Kidney (tissue), 14 donors: ENCODE results near the gene ATP10B. TPM values are rescaled to one million over a fixed set of nuclear protein-coding genes. Genes with fewer than 3 reads are reported as not detected.

Experiments used
- DNase-seq, 5 donors: peaks; one replicate each; pipeline ENCODE4 v3.0.0-alpha.2; 2013 to 2020
- FAIRE-seq: peaks from 2 replicates; lab custom pipeline; 2012; peaks lifted over from hg19 to GRCh38; lab: Jason Lieb, UNC
- H3K27ac ChIP-seq, 2 donors: one replicate each; pipeline ENCODE4 v1.7.0; 2013; ENCODE audit warnings: low read depth in 2 of 2, low read length in 2 of 2, inconsistent platforms in 1 of 2
- H3K27me3 ChIP-seq: one replicate; pipeline ENCODE4 v1.7.1; 2013; ENCODE audit warnings: low read length, inconsistent platforms; ENCODE audit not compliant: control insufficient read depth, insufficient read depth
- H3K36me3 ChIP-seq, 3 donors: one replicate each; pipeline versions ENCODE4 v1.7.0 to v1.7.1; 2013; ENCODE audit warnings: low read length in 3 of 3, control low read depth in 1 of 3, inconsistent platforms in 1 of 3; ENCODE audit not compliant: insufficient read depth in 3 of 3, control insufficient read depth in 2 of 3
- H3K4me1 ChIP-seq, 3 donors: one replicate each; pipeline versions ENCODE4 v1.7.0 to v1.7.1; 2013; ENCODE audit warnings: low read length in 3 of 3, inconsistent platforms in 1 of 3, low read depth in 1 of 3; ENCODE audit not compliant: control insufficient read depth in 2 of 3, insufficient read depth in 2 of 3
- H3K4me3 ChIP-seq, 3 donors: one replicate each; pipeline versions ENCODE4 v1.7.0 to v1.8.1; 2013; ENCODE audit warnings: low read length in 3 of 3, control low read depth in 1 of 3, inconsistent platforms in 1 of 3
- H3K9ac ChIP-seq, 3 donors: one replicate each; pipeline versions ENCODE4 v1.7.0 to v1.7.1; 2013; ENCODE audit warnings: low read length in 3 of 3, control low read depth in 1 of 3, inconsistent platforms in 1 of 3
- H3K9me3 ChIP-seq, 3 donors: one replicate each; pipeline versions ENCODE4 v1.7.0 to v1.7.1; 2013; ENCODE audit warnings: low read length in 3 of 3, control low read depth in 1 of 3, inconsistent platforms in 1 of 3; ENCODE audit not compliant: control insufficient read depth in 2 of 3, insufficient read depth in 1 of 3
- intact Hi-C: fragments of 100-400 bp; cut with DNase I; formaldehyde crosslinking; loops from one replicate; pipeline ENCODE4 v1.11.1; 2022
- polyA plus RNA-seq: library from polyadenylated mRNA; stranded (reverse); fragments of 350-450 nt; fragmentation: Illumina TruSeq; extraction: RNeasy Lipid Tissue Mini Kit (QIAGEN cat#74804); gene quantifications from one replicate; pipeline ENCODE4 v1.2.3, GENCODE V29; 2014; ENCODE audit warnings: low read depth, low replicate concordance; ENCODE audit not compliant: insufficient read depth
- total RNA-seq: library from RNA; stranded (reverse); fragmentation: NEBNext Ultra II Directional; extraction: Animal tissue kit (Norgen Biotek cat#: 25700); gene quantifications from one replicate; pipeline ENCODE4 v1.2.1, GENCODE V29; 2021
- TF ChIP-seq, protein P1 (sequence below): IDR thresholded peaks from 3 replicates; pipeline ENCODE4 v1.5.1; 2012; ENCODE audit warnings: mild to moderate bottlenecking, moderate library complexity, borderline replicate concordance; ENCODE audit not compliant: insufficient read depth; ENCODE audit errors: extremely low read depth
- donor health status: control.
- donor health status: control.
- donor health status: control.
- donor health status: control.
- donor health status: control.
- donor health status: DM: yes; HTN: yes; CAD: no.
- donor health status: Normal renal cell carcinoma (clear cell type).

ATP10B gene
- total and polyA plus RNA-seq, 2 donors from 2014 or later: 1.4 TPM; not detected in 1

DNA sequence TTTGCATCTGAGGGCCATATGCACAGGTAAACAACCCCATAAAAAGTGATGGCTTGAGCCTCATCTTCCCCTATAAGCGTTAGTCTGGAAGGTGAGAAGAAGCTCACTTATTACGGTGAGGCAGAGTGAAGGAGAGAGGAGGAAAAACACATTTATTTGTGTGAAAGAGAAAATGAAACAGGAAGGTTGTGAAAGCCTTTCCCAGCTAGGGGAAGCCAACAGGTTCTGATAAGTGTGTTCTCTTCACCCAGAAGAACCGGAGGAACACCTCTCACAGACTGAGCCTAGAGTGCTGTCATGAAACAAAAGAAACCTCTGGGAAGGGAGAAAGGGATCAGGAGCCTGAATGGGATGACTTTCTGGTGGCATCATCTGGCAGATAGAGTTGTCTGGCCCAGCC lies 237.9 kb downstream of the ATP10B start:
- no peak for FAIRE-seq
- H3K4me3 ChIP-seq: no peak overlapping the region
- intact Hi-C loops: no loop called here
- no peak for DNase-seq
- H3K27me3 ChIP-seq: no peaks in the 10 kb centered on the region
- no peaks in the 10 kb centered on the region for H3K36me3 ChIP-seq
- TF ChIP-seq, protein P1, sequence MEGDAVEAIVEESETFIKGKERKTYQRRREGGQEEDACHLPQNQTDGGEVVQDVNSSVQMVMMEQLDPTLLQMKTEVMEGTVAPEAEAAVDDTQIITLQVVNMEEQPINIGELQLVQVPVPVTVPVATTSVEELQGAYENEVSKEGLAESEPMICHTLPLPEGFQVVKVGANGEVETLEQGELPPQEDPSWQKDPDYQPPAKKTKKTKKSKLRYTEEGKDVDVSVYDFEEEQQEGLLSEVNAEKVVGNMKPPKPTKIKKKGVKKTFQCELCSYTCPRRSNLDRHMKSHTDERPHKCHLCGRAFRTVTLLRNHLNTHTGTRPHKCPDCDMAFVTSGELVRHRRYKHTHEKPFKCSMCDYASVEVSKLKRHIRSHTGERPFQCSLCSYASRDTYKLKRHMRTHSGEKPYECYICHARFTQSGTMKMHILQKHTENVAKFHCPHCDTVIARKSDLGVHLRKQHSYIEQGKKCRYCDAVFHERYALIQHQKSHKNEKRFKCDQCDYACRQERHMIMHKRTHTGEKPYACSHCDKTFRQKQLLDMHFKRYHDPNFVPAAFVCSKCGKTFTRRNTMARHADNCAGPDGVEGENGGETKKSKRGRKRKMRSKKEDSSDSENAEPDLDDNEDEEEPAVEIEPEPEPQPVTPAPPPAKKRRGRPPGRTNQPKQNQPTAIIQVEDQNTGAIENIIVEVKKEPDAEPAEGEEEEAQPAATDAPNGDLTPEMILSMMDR: no peak
- no peaks in the 10 kb centered on the region for H3K9me3 ChIP-seq
- H3K27ac ChIP-seq: no peak overlapping the region
- H3K4me1 ChIP-seq: no peaks in the 10 kb centered on the region
- H3K9ac ChIP-seq: no peak overlapping the region

DNA sequence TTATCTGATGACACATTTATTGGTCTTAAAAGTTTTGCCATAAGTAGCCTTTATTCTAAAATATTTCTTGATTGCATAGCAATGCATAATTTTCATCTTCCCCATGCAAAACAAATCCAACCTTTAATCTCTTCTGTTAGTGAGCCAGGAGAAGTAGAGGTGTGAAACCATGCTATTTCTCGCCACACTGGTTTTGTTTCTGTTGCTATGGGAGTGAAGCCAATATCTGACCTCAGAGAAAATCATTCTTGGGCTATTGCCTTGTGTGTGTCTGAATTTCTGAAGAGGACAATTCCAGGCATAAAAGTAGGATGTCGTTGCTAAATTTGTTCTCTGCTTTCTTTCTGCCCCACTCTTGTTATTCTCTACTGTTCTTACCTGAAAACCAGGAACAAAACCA lies 246.7 kb downstream of the ATP10B start:
- H3K9me3 ChIP-seq: no peaks in the 10 kb centered on the region
- H3K36me3 ChIP-seq: no peaks in the 10 kb centered on the region
- H3K9ac ChIP-seq: no peak overlapping the region
- no peak overlapping the region for H3K27ac ChIP-seq
- DNase-seq: no peak
- TF ChIP-seq, protein P1: no peak
- no peaks in the 10 kb centered on the region for H3K4me1 ChIP-seq
- H3K27me3 ChIP-seq: no peaks in the 10 kb centered on the region
- no peak for FAIRE-seq
- H3K4me3 ChIP-seq: no peak overlapping the region
- intact Hi-C loops: no loop called here

DNA sequence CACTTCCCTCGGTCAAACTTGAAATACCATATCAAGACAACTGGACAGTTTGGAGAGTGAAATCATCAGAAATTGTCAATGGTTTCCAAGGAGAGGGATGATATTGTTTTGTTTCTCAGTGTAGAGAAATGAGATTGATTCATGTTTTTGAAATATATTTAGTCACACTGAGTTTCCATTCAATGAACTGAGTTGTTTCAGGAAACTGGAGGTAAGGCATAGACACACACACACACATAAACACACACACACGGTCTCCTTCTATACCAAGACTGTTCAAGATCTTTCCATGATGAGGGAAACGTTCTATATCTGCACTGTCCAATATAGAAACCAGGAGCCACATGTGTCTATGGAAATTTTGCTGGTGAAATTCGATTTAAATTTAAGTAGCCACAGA lies 247.5 kb downstream of the ATP10B start:
- DNase-seq: no peak
- Histone ChIP-seq H3K4me1 (no peaks in the 10 kb centered on the region), H3K4me3 (no peak overlapping the region), H3K27me3 (no peaks in the 10 kb centered on the region), H3K36me3 (no peaks in the 10 kb centered on the region), H3K27ac (no peak overlapping the region), H3K9me3 (no peaks in the 10 kb centered on the region), H3K9ac (no peak overlapping the region)
- intact Hi-C loops: no loop called here
- FAIRE-seq: no peak
- TF ChIP-seq, protein P1: no peak

DNA sequence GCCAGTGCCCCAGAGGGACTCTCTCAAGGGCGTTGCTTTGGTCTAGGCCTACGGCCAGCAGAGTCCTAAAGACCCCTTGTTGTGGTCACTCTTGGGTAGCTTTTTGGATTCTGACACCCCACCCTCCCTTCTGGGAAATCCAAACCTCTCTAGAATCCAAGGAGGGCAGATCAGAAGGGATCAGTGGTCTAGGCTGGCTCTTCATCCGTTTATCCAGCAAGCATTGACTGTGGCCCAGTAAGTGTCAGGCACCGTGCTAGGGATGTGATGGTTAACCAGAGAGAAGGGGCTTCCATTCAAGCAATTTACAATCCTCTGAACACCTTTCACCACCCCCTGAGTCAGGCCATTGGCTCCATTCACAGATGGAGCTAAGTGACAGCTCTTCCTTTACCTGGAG lies 249.3 kb downstream of the ATP10B start:
- Histone ChIP-seq H3K36me3 (no peaks in the 10 kb centered on the region), H3K27ac (no peak overlapping the region), H3K9me3 (no peaks in the 10 kb centered on the region), H3K27me3 (no peaks in the 10 kb centered on the region), H3K4me1 (no peaks in the 10 kb centered on the region), H3K9ac (no peak overlapping the region), H3K4me3 (no peak overlapping the region)
- no peak for FAIRE-seq
- intact Hi-C loops: no loop called here
- TF ChIP-seq, protein P1: no peak
- DNase-seq: no peak
